Measurements from ENCODE around the gene AGAP1. TPM values are rescaled to one million over a fixed set of nuclear protein-coding genes. Genes with fewer than 3 reads are reported as not detected.

Gene AGAP1
- total RNA-seq, 1 experiment from 2014 or later: 25.8 TPM

- peak overlapping the region; percentile 48 to 59; a peak in 3 of 5 replicates for H3K4me3 Mint-ChIP-seq
- no peaks in the 10 kb centered on the region for H3K79me2 ChIP-seq (ENCODE audit: insufficient read depth, low read length)
- H3K14ac ChIP-seq (ENCODE audit: insufficient read depth, low read length): 0 out of 2 replicates have a peak overlapping the region, but pooled peaks have one; percentile 30
- no peak overlapping the region for H2BK15ac ChIP-seq (ENCODE audit: low read depth, low read length)
- no peak overlapping the region for H4K8ac ChIP-seq (replicated peaks; ENCODE audit: insufficient read length, low read depth, low read length)
- H3K18ac ChIP-seq (ENCODE audit: insufficient read length, low read depth, low read length): no peak overlapping the region
- H2BK20ac ChIP-seq (ENCODE audit: low read depth, low read length, poor library complexity, severe bottlenecking): no peak overlapping the region
- peaks cover 27% of the 10 kb centered on the region for H3K4me1 ChIP-seq (ENCODE audit: insufficient read depth, low read length)
- peaks cover 57 to 63% of the 10 kb centered on the region in 2 experiments for H3K4me1 Mint-ChIP-seq
- no peaks in the 10 kb centered on the region for H3K9me3 Mint-ChIP-seq
- peak overlapping the region; percentile 11 for H3K4me2 ChIP-seq (ENCODE audit: insufficient read depth, insufficient read length, low read length)
- no peak overlapping the region for H4K91ac ChIP-seq (ENCODE audit: insufficient read length, low read depth, low read length)
- H3K9ac ChIP-seq (ENCODE audit: extremely low read depth, insufficient read length, low read length): no peak overlapping the region
- no peak overlapping the region for H3K4ac ChIP-seq (ENCODE audit: low read depth, low read length)
- peak overlapping the region in 2 of 3 experiments; percentile 86 to 96; a peak in 5 of 7 replicates for H3K27ac Mint-ChIP-seq
- peaks cover 25% of the 10 kb centered on the region for H3K27me3 Mint-ChIP-seq (ENCODE audit: low read depth)
- no peak overlapping the region for H3K23ac ChIP-seq (ENCODE audit: insufficient read length, low read depth, low read length)
- H4K20me1 ChIP-seq (ENCODE audit: control insufficient read depth, insufficient read depth, insufficient read length): no peaks in the 10 kb centered on the region
- no peak overlapping the region for H2BK12ac ChIP-seq (ENCODE audit: insufficient read length, low read depth, low read length)
- H3K36me3 Mint-ChIP-seq (ENCODE audit: insufficient read depth in 1 of 3, low read depth in 3 of 3): no peaks in the 10 kb centered on the region; a peak in 1 of 7 replicates
- no peak overlapping the region for H3K56ac ChIP-seq (ENCODE audit: insufficient read length, low read depth, low read length)
- no CpG with 5 or more reads among the region's 8 CpGs for WGBS (ENCODE audit: extremely low coverage, insufficient read length, low lambda C conversion rate)
- H2BK5ac ChIP-seq (ENCODE audit: insufficient read length, low read length): no peak overlapping the region
- H3K79me1 ChIP-seq (ENCODE audit: insufficient read depth, low read depth, low read length, poor library complexity, severe bottlenecking): no peaks in the 10 kb centered on the region
- no peak overlapping the region for H2AK5ac ChIP-seq (ENCODE audit: insufficient read length, low read length)
- no peak overlapping the region for H2AFZ ChIP-seq (ENCODE audit: low read length)
- H3K9me3 ChIP-seq (ENCODE audit: control insufficient read depth, low read depth, low read length): no peaks in the 10 kb centered on the region
- peak overlapping the region; percentile 49 for H3K27ac ChIP-seq (ENCODE audit: insufficient read length, low read depth, low read length)
- H3K23me2 ChIP-seq (ENCODE audit: insufficient read length, low read depth, low read length, poor library complexity, severe bottlenecking): no peaks in the 10 kb centered on the region
- no peaks in the 10 kb centered on the region for H3K27me3 ChIP-seq (ENCODE audit: insufficient read depth, low read length)
- peak; percentile 73 for DNase-seq
- TF ChIP-seq CTCF (conservative IDR thresholded peaks at IDR 0.05): no peak
- no peak overlapping the region for H3T11ph ChIP-seq (ENCODE audit: low read length)
- no peak overlapping the region for H4K5ac ChIP-seq (ENCODE audit: insufficient read length, low read depth, low read length)
- H2BK120ac ChIP-seq (ENCODE audit: low read depth, low read length, poor library complexity, severe bottlenecking): no peak overlapping the region
These were observed 593.2 kb downstream of the AGAP1 start for GRCh38 chr2:236086971-236087465.

Measured in H9 (cell line).